ENCODE measurements around the gene YBEY. TPM values are rescaled to one million over a fixed set of nuclear protein-coding genes. Genes with fewer than 3 reads are reported as not detected.

The YBEY gene
- polyA plus RNA-seq, 1 donor (not counting 4 experiments of a cell fraction or from before 2014, with no cell fraction given), result 23.5 TPM

GRCh38 chr21:46312949-46313348, 26.8 kb downstream of the YBEY start:
- Histone ChIP-seq H3K27ac (ENCODE audit: control insufficient read depth, insufficient read depth, low read length) (no peak overlapping the region), H3K79me2 (ENCODE audit: control insufficient read depth, insufficient read depth, low read length) (no peaks in the 10 kb centered on the region), H2AFZ (ENCODE audit: control insufficient read depth, low read length) (no peak overlapping the region), H3K9me1 (ENCODE audit: control insufficient read depth, extremely low read depth, insufficient read depth, low read length) (no peaks in the 10 kb centered on the region), H3K4me3 (ENCODE audit: control insufficient read depth in 2 of 3, extremely low read depth in 1 of 3, insufficient read depth in 2 of 3, low read depth in 1 of 3, low read length in 3 of 3) (no peak overlapping the region), H3K4me2 (ENCODE audit: control insufficient read depth, extremely low read depth, insufficient read depth, low read depth, low read length) (no peak overlapping the region), H3K4me1 (ENCODE audit: control insufficient read depth, extremely low read depth, insufficient read depth, low read length) (no peaks in the 10 kb centered on the region), H3K9ac (ENCODE audit: control insufficient read depth, extremely low read depth, insufficient read depth, low read length) (no peak overlapping the region), H3K36me3 (ENCODE audit: control insufficient read depth in 2 of 2, extremely low read depth in 1 of 2, insufficient read depth in 2 of 2, low read length in 2 of 2) (peaks cover 0 to 4% of the 10 kb centered on the region in 2 experiments), H3K27me3 (ENCODE audit: control insufficient read depth, extremely low read depth, insufficient read depth, low read length) (no peaks in the 10 kb centered on the region), H4K20me1 (ENCODE audit: control insufficient read depth, extremely low read depth, insufficient read depth, low read length) (no peaks in the 10 kb centered on the region), H3K9me3 (ENCODE audit: control insufficient read depth, low read depth, low read length) (no peaks in the 10 kb centered on the region)
- TF ChIP-seq CTCF (optimal IDR thresholded peaks at IDR 0.05 in 1 of 3, IDR thresholded peaks at IDR 0.05 in 1 of 3, conservative IDR thresholded peaks at IDR 0.05 in 1 of 3; ENCODE audit: extremely low read depth in 1 of 3, insufficient read depth in 2 of 3, low read length in 3 of 3) (no peak), EZH2 (IDR thresholded peaks at IDR 0.05; ENCODE audit: low read length) (no peak)
- dilution Hi-C loops (cut with MboI; ENCODE audit: extremely low pct_ligation_motif_present, low sequenced_read_pairs), result no loop called here
- FAIRE-seq (no peak), DNase-seq (ENCODE audit: low read depth, low spot score) (no peak)

GRCh38 chr21:46314441-46315020, 28.4 kb downstream of the YBEY start:
- TF ChIP-seq EZH2 (IDR thresholded peaks at IDR 0.05; ENCODE audit: low read length) (no peak), CTCF (optimal IDR thresholded peaks at IDR 0.05 in 1 of 3, IDR thresholded peaks at IDR 0.05 in 1 of 3, conservative IDR thresholded peaks at IDR 0.05 in 1 of 3; ENCODE audit: extremely low read depth in 1 of 3, insufficient read depth in 2 of 3, low read length in 3 of 3) (no peak)
- no peak for FAIRE-seq

More at GRCh38 chr21:46314441-46315020, 28.4 kb downstream of the YBEY start:
- Histone ChIP-seq H3K27ac (ENCODE audit: control insufficient read depth, insufficient read depth, low read length) (no peak overlapping the region), H3K4me2 (ENCODE audit: control insufficient read depth, extremely low read depth, insufficient read depth, low read depth, low read length) (no peak overlapping the region), H2AFZ (ENCODE audit: control insufficient read depth, low read length) (no peak overlapping the region), H3K4me3 (ENCODE audit: control insufficient read depth in 2 of 3, extremely low read depth in 1 of 3, insufficient read depth in 2 of 3, low read depth in 1 of 3, low read length in 3 of 3) (no peak overlapping the region), H4K20me1 (ENCODE audit: control insufficient read depth, extremely low read depth, insufficient read depth, low read length) (no peaks in the 10 kb centered on the region), H3K9me1 (ENCODE audit: control insufficient read depth, extremely low read depth, insufficient read depth, low read length) (no peaks in the 10 kb centered on the region), H3K9ac (ENCODE audit: control insufficient read depth, extremely low read depth, insufficient read depth, low read length) (no peak overlapping the region), H3K36me3 (ENCODE audit: control insufficient read depth in 2 of 2, extremely low read depth in 1 of 2, insufficient read depth in 2 of 2, low read length in 2 of 2) (no peaks in the 10 kb centered on the region), H3K4me1 (ENCODE audit: control insufficient read depth, extremely low read depth, insufficient read depth, low read length) (peaks cover 3% of the 10 kb centered on the region), H3K27me3 (ENCODE audit: control insufficient read depth, extremely low read depth, insufficient read depth, low read length) (no peaks in the 10 kb centered on the region), H3K79me2 (ENCODE audit: control insufficient read depth, insufficient read depth, low read length) (peaks cover 2% of the 10 kb centered on the region), H3K9me3 (ENCODE audit: control insufficient read depth, low read depth, low read length) (no peaks in the 10 kb centered on the region)
- DNase-seq (ENCODE audit: low read depth, low spot score), result no peak
- dilution Hi-C loops (cut with MboI; ENCODE audit: extremely low pct_ligation_motif_present, low sequenced_read_pairs), result no loop called here
